GM21528 (cell line): ENCODE results near the gene MYOC.
"Not testable (repeated sequence)": the region's sequence is repeated elsewhere in the genome, so short reads cannot be mapped to it uniquely, and the experiment has no call there.

ENCODE experiments used
- ATAC-seq: cut with Tn5 transposase; IDR thresholded peaks from one replicate; pipeline ENCODE4 v1.9.1; 2021; ENCODE audit warnings: mild to moderate bottlenecking, moderate library complexity; ENCODE audit not compliant: unreplicated experiment, low FRiP score

Gene MYOC

GRCh38 chr1:171613282-171613681 lies 39.2 kb downstream of the MYOC start:
- ATAC-seq = no peak

- ATAC-seq = no peak
Measured at GRCh38 chr1:171611306-171611705, 41.2 kb downstream of the MYOC start.

GRCh38 chr1:171610385-171610784 lies 42.1 kb downstream of the MYOC start:
- ATAC-seq = no peak

- no peak for ATAC-seq
Measured at GRCh38 chr1:171606402-171606941, 46.0 kb downstream of the MYOC start.

- not testable (repeated sequence) for ATAC-seq
Measured at GRCh38 chr1:171603042-171603441, 49.4 kb downstream of the MYOC start.

GRCh38 chr1:171600862-171601261 lies 51.6 kb downstream of the MYOC start:
- ATAC-seq = no peak

GRCh38 chr1:171600310-171600709 lies 52.2 kb downstream of the MYOC start:
- ATAC-seq = not testable (repeated sequence)

- no peak for ATAC-seq
Measured at GRCh38 chr1:171597203-171597602, 55.3 kb downstream of the MYOC start.

- no peak for ATAC-seq
Measured at GRCh38 chr1:171596705-171597104, 55.8 kb downstream of the MYOC start.

- no peak for ATAC-seq
Measured at GRCh38 chr1:171596119-171596518, 56.4 kb downstream of the MYOC start.

GRCh38 chr1:171595324-171595723 lies 57.2 kb downstream of the MYOC start:
- no peak for ATAC-seq

- ATAC-seq = no peak
Measured at GRCh38 chr1:171590022-171590421, 62.5 kb downstream of the MYOC start.

GRCh38 chr1:171588230-171588629 lies 64.3 kb downstream of the MYOC start:
- ATAC-seq = no peak

GRCh38 chr1:171585715-171586114 lies 66.8 kb downstream of the MYOC start:
- ATAC-seq = no peak
